Activated CD4-positive, alpha-beta memory T cell treated with anti-CD3 and anti-CD28 coated beads, Interleukin-2, amount 10 ng/mL, durations not matched to agents 7 days and 5 days (primary cell): Measurements from ENCODE around the gene MUC15. TPM values are rescaled to one million over a fixed set of nuclear protein-coding genes. Genes with fewer than 3 reads are reported as not detected.

ENCODE experiments used
- total RNA-seq, 2 experiments: library from RNA; stranded (reverse); gene quantifications; one replicate each; pipeline ENCODE4 v1.2.3, GENCODE V29; 2021

MUC15 gene
- total RNA-seq, 2 experiments from 2014 or later = not detected

Other genes starting within 250 kb of the MUC15 start
- not detected for gene ANO3, start 240.1 kb downstream of the MUC15 start, total RNA-seq
- gene SLC5A12, start 149.8 kb upstream of the MUC15 start, total RNA-seq = not detected